Measurements from ENCODE around the gene KIR2DL4.
"Not testable (repeated sequence)": the region's sequence is repeated elsewhere in the genome, so short reads cannot be mapped to it uniquely, and the experiment has no call there.

The KIR2DL4 gene

DNA sequence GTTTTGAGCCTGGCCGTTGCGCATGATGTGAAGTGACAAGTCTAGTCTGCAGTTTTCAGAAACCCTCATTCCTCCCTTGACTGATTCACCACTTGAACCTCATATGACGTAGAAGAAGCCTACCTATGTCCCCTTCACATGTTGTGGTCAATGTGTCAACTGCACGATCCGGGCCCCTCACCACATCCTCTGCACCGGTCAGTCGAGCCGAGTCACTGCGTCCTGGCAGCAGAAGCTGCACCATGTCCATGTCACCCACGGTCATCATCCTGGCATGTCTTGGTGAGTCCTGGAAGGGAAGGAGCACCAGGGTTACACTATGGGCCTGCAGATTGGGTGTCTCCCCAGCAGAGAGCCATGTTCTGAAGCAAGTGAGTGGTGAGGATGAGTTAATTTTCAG is at the start of gene KIR2DL4:
Gene KIR2DL4 (plus strand): TSS at position 201 of the 400 bp plus-strand sequence. CDS start 42 bp downstream, at position 243.
- no peak for DNase-seq

DNA sequence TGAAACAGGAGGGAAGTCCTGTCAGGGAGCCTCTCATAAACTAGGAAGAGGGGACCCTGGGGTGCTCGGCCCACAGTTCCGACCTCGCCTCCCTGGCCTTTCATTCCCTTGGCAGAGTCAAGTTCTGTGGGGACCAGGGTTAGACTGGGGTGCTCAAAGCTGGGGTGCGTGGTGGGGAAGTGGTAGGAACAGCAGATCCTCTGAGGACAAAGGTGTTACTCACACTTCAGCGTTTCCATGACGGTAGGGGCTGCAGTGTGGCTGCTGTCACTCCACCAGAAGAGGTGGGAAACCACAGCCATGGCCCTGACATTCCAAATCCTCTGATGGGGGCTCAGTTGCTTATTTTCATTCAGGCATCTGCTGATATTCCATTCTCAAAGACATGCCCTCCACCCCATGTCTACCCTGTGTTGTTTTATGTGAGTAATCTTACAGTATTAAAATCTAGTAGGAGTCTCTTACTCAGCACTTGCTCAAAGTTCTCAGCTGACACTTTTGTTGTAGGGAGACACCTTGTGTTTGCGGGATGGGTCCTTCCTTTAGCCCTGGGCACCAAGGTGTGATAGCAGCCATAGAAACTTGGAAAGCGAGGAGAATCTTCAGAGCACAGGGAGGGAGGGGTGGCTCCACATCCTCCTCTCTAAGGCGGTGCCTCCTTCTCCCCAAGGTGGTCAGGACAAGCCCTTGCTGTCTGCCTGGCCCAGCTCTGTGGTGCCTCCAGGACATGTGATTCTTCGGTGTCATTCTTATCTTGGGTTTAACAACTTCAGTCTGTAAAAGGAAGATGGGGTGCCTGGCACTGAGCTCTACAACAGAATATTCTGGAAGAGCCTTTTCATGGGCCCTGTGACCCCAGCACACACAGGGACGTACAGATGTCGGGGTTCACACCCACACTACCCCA is 47.0 kb upstream of the KIR2DL4 start:
- DNase-seq = not testable (repeated sequence)

DNA sequence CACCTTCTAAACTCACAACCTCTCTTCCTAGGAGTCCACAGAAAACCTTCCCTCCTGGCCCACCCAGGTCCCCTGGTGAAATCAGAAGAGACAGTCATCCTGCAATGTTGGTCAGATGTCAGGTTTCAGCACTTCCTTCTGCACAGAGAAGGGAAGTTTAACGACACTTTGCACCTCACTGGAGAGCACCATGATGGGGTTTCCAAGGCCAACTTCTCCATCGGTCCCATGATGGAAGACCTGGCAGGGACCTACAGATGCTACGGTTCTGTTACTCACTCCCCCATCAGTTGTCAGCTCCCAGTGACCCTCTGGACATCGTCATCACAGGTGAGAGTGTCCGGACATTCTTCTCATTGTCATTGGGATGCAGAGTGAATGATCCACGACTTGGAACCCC is 44.8 kb upstream of the KIR2DL4 start:
- DNase-seq = not testable (repeated sequence)

DNA sequence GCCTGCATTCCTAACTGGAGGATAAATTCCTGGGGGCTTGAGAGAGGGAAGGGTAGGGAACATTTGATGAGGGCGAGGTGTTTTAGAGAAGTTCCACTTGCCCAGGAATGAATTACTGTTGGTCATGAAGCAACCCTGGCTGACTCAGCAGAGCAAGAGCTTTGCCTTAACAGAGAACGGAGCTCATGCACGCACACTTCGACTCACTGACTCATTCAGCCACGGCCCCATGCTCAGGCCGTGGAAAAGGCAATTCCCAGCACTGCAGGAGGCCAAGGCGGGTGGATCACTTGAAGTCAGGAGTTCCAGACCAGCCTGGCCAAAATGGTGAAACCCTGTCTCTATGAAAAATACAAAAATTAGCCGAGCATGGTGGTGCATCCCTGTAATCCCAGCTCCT is 39.2 kb upstream of the KIR2DL4 start:
- DNase-seq = not testable (repeated sequence)

DNA sequence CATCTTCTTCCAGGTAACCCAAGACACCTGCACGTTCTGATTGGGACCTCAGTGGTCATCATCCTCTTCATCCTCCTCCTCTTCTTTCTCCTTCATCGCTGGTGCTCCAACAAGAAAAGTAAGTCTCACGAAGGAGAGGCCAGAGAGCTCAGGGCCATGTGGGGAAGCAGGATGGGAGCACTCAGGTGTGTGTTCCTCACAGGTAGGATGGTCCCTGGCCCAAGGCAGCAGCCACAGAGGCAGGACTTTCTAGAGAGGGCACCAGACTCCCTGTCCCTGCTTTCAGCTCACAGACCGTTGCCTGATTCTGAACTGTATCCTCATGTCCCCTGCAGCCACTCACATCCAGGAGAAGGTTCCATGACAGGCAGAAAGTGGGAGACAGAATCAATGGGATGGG is 36.9 kb upstream of the KIR2DL4 start:
- DNase-seq = not testable (repeated sequence)

DNA sequence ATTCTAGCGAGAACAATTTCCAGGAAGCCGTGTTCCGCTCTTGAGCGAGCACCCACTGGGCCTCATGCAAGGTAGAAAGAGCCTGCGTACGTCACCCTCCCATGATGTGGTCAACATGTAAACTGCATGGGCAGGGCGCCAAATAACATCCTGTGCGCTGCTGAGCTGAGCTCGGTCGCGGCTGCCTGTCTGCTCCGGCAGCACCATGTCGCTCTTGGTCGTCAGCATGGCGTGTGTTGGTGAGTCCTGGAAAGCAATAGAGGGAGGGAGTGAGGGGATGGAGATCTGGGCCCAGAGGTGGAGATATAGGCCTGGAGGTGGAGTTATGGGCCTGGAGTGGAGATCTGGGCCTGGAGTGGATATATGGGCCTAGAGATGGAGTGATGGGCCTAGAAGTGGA is 33.8 kb upstream of the KIR2DL4 start, which contains the start of gene KIR2DL1:
Gene KIR2DL1 (plus strand): TSS at position 148 of the 400 bp plus-strand sequence. CDS start 58 bp downstream, at position 206.
- DNase-seq = not testable (repeated sequence)

DNA sequence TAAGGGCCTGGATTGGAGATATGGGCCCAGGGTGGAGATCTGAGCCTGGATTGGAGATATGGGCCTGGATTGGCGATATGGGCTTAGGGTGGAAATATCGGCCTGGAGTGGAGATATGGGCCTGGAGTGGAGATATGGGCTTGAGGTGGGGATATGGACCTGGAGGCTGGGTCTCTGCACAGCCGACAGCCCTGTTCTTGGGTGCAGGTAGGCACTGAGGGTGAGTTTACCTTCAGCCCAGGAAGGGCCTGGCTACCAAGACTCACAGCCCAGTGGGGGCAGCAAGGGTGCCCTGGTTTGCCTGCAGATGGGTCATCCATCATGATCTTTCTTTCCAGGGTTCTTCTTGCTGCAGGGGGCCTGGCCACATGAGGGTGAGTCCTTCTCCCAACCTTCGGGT is 32.9 kb upstream of the KIR2DL4 start:
- DNase-seq = not testable (repeated sequence)

DNA sequence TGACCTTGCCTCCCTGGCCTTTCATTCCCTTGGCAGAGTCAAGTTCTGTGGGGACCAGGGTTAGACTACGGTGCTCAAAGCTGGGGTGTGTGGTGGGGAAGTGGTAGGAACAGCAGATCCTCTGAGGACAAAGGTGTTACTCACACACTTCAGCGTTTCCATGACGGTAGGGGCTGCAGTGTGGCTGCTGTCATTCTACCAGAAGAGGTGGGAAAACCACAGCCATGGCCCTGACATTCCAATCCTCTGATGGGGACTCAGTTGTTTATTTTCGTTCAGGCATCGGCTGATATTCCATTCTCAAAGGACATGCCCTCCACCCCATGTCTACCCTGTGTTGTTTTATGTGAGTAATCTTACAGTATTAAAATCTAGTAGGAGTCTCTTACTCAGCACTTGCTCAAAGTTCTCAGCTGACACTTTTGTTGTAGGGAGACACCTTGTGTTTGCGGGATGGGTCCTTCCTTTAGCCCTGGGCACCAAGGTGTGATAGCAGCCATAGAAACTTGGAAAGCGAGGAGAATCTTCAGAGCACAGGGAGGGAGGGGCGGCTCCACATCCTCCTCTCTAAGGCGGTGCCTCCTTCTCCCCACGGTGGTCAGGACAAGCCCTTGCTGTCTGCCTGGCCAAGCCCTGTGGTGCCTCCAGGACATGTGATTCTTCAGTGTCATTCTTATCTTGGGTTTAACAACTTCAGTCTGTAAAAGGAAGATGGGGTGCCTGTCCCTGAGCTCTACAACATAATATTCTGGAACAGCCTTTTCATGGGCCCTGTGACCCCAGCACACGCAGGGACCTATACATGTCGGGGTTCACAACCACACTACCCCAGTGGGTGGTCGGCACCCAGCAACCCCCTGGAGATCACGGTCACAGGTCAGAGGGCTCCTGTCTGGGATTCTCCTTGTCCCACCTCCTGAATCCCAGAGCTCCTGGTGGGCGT is 32.1 kb upstream of the KIR2DL4 start:
- DNase-seq = not testable (repeated sequence)

DNA sequence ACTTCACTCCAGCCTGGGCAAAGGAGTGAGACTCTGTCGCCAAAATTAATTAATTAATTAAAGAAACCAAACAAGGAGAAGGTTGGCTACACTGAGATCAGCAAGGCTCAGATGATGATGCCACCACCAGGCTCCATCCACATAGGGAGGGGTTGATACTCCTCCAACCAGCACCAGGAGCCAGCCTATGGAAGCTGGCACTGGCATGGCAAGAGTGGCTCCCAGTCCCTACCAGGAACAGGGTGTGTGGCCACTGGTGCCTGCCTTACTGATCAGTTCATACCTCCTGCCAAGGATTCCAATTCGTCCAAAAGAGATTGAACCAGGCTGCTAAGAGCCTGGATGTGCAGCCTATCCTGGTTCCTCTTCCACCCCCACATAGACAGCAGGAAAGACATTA is 30.7 kb upstream of the KIR2DL4 start:
- DNase-seq = not testable (repeated sequence)

DNA sequence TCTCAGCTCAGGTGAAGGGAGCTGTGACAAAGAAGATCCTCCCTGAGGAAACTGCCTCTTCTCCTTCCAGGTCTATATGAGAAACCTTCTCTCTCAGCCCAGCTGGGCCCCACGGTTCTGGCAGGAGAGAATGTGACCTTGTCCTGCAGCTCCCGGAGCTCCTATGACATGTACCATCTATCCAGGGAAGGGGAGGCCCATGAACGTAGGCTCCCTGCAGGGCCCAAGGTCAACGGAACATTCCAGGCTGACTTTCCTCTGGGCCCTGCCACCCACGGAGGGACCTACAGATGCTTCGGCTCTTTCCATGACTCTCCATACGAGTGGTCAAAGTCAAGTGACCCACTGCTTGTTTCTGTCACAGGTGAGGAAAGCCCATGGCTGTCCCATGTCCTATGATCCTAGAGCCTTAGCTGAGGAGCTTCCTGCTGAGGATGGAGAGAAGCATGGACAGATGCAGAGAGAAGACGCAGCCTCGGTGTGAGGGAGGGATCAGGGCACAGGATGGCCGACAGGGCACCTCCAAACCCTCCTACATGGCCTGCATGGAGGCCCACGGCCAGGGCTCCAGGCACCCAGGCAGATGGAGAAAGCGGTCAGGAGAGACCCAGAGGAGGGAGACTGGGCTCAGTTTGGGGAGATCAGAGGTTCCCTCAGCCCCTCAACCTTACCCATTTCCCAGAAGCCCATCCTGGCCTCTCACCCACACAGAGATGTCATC is 28.2 kb upstream of the KIR2DL4 start:
- DNase-seq = not testable (repeated sequence)

DNA sequence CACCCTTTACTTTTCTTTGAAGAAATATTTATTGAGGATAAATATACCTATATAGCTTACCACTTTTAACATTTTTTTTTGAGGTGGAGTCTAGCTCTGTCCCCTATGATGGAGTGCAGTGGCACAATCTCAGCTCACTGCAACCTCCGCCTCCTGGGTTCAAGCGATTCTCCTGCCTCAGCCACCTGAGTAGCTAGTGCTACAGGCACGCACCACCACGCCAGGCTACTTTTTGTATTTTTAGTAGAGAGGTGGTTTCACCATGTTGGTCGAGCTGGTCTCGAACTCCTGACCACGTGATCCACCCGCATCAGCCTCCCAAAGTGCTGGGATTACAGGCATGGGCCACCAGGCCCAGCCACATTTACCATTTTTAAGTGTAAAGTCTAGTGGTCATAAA is 27.6 kb upstream of the KIR2DL4 start:
- DNase-seq = not testable (repeated sequence)

DNA sequence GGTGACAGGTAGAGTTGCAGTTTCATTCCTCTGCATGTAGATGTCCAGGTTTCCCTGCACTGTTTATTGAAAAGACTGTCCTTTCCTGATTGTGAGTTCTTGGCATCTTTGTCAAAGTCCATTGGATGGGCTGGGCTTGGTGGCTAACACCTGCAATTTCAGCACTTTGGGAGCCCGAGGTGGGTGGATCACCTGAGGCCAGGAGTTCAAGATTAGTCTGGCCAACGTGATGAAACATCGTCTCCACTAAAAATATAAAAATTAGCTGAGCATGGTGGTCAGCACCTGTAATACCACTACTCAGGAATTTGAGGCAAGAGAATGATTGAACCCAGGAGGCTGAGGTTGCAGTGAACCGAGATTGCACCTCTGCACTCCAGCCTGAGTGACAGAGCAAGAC is 25.6 kb upstream of the KIR2DL4 start:
- not testable (repeated sequence) for DNase-seq

DNA sequence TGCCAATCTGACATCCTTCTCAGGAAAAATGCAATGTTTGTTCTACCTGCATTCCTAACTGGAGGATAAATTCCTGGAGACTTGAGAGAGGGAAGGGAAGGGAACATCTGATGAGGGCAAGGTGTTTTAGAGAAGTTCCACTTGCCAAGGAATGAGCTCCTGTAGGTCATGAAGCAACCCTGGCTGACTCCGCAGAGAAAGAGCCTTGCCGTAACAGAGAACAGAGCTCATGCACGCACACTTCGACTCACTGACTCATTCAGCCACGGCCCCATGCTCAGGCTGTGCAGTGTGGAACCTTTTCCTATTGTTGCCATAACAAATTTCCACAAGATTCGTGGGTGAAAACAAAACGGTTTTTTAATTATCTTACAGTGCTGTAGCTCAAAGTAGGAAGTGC is 24.5 kb upstream of the KIR2DL4 start:
- not testable (repeated sequence) for DNase-seq

DNA sequence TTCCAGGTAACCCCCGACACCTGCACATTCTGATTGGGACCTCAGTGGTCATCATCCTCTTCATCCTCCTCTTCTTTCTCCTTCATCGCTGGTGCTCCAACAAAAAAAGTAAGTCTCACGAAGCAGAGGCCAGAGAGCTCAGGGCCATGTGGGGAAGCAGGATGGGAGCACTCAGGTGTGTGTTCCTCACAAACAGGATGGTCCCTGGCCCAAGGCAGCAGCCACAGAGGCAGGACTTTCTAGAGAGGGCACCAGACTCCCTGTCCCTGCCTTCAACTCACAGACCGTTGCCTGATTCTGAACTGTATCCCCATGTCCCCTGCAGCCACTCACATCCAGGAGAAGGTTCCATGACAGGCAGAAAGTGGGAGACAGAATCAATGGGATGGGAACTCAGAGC is 20.5 kb upstream of the KIR2DL4 start:
- DNase-seq = not testable (repeated sequence)

DNA sequence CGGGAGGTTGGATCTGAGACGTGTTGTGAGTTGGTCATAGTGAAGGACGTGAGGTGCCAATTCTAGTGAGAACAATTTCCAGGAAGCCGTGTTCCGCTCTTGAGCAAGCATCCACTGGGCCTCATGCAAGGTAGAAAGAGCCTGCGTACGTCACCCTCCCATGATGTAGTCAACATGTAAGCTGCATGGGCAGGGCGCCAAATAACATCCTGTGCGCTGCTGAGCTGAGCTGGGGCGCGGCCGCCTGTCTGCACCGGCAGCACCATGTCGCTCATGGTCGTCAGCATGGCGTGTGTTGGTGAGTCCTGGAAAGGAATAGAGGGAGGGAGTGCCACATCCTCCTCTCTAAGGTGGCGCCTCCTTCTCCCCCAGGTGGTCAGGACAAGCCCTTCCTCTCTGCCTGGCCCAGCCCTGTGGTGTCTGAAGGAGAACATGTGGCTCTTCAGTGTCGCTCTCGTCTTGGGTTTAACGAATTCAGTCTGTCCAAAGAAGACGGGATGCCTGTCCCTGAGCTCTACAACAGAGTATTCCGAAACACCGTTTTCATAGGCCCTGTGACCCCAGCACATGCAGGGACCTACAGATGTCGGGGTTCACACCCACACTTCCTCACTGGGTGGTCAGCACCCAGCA is 17.2 kb upstream of the KIR2DL4 start:
- DNase-seq = not testable (repeated sequence)

DNA sequence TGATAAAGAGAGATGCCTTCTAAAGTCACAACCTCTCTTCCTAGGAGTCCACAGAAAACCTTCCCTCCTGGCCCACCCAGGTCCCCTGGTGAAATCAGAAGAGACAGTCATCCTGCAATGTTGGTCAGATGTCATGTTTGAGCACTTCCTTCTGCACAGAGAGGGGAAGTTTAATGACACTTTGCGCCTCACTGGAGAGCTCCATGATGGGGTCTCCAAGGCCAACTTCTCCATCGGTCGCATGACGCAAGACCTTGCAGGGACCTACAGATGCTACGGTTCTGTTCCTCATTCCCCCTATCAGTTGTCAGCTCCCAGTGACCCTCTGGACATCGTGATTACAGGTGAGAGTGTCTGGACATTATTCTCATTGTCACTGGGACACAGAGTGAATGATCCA is 15.3 kb upstream of the KIR2DL4 start:
- DNase-seq = not testable (repeated sequence)

DNA sequence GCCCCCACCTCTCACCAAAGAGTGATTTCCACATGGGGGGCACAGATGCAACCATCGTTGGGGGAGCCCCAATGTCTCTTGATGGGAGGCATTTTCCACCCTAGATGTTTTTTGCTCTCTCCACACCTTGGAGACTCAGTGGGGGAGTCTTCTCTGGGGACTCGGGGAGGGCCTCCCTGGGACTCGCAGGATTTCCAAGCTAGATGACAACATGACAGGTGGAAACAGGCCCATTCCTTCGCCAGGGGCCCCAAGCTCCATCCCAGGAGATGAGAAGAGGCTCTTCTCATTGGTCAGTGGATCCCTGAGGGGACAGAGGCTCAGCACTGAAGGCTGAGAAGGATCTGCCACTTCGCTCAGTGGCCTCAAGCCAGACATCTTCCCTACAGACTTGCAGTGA is 12.7 kb upstream of the KIR2DL4 start:
- DNase-seq = no peak

DNA sequence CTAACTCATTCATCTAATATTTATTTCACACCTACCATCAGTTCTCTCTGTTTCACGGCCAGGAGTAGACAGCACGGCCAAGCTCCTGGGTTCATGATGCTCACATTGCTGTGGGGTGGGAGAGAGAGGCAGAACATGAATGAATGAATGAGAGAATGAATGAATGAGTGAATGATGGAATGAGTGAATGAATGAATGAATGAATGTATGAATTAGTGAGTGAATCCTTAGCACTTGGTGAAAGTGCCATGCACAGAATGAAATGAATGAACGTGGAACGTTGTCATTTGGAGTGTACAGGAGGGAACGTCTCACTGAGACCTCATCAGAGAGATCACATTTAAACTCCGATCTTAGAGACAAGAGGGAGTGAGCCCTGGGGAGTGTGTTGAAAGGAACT is 11.9 kb upstream of the KIR2DL4 start:
- no peak for DNase-seq

DNA sequence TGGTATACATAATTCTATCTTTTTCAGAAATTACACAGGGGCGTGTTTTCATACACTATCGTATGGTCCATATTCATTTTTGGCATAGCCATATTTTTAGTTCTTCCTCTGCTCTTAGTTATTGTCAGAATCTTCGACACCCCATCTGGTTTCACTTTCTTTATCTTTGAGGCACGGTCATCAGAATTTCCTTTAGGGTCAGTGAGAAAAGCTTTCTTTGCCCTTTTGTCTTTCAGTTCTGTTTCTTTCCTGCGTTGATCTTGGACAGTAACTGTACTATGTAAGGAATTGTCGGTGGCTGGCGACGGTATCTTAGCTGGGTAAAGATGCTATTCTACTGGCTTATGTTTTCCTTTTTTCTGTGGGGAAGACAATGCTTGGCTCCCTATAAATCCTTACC is 10.6 kb upstream of the KIR2DL4 start:
- no peak for DNase-seq

DNA sequence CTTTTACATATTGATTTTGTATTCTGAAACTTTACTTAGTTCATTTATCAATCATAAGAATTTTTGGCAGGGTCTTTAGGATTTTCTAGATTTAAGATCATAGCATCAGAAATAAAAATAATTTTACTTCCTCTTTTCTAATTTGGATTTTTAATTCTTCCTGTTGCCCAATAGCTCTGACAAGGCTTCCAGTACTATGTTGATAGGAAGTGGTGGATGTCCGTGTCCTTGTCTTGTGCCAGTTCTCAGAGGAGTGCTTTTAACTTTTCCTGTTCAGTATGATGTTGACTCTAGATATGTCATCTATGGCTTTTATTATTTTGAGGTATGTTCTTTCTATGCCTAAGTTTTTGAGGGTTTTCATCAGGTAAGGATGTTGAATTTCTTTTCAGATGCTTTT is 7.7 kb upstream of the KIR2DL4 start:
- DNase-seq = no peak

DNA sequence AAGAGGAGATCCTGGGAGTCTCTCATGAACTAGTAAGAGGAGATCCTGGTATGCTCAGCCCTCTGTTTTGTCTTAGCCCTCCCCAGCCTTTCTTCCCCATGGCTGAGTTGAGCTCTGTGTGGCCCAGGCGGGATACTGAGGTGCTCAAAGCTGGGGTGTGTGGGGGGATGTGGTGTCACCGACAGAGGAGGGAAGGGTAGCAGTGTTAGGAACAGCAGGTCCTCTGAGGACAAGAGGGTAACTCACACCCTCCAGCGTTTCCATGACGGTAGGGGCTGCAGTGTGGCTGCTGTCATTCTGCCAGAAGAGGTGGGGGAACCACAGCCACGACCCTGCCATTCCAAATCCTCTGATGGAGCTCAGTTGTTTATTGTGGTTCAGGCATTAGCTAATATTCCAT is 691 bp downstream of the KIR2DL4 start:
- no peak for DNase-seq

DNA sequence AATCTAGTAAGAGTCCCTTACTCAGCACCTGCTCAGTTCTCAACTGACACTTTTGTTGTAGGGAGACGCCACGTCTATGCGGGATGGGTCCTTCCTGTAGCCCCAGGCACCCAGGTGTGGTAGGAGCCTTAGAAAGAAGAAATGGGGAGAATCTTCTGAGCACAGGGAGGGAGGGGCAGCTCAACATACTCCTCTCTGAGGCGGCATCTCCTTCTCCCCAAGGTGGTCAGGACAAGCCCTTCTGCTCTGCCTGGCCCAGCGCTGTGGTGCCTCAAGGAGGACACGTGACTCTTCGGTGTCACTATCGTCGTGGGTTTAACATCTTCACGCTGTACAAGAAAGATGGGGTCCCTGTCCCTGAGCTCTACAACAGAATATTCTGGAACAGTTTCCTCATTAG is 1.2 kb downstream of the KIR2DL4 start:
- no peak for DNase-seq

All from NCI-H446 treated with DMSO at 0.1 percent for 48 hours (cell line).